HepG2 (cell line): ENCODE measurements around the gene TBXAS1.

Experiments
- CAMTA2 ChIP-seq: sonication (generic); formaldehyde crosslinking; IDR thresholded peaks from 2 replicates; pipeline ENCODE4 v1.4.0; 2020; ENCODE audit warnings: mild to moderate bottlenecking, missing genetic modification reagents, borderline replicate concordance
- FOSL2 ChIP-seq: sonication (generic); formaldehyde crosslinking; IDR thresholded peaks from 2 replicates; pipeline ENCODE4 v1.4.0; 2020; ENCODE audit warnings: missing genetic modification reagents
- GABPB1 ChIP-seq: IDR thresholded peaks from 2 replicates; pipeline ENCODE4 v1.6.1; 2016; ENCODE audit warnings: mild to moderate bottlenecking, missing genetic modification reagents, moderate library complexity, missing compliant biosample characterization
- NFE2 ChIP-seq: sonication (generic); formaldehyde crosslinking; IDR thresholded peaks from 2 replicates; pipeline ENCODE4 v1.4.0; 2020; ENCODE audit warnings: missing genetic modification reagents
- SALL2 ChIP-seq: sonication (generic); formaldehyde crosslinking; IDR thresholded peaks from 2 replicates; pipeline ENCODE4 v1.8.1; 2023; ENCODE audit warnings: mild to moderate bottlenecking, missing genetic modification reagents, inconsistent platforms
- SSRP1 ChIP-seq: IDR thresholded peaks from 2 replicates; pipeline ENCODE4 v1.6.1; 2016; ENCODE audit warnings: control low read depth
- U2AF2 ChIP-seq: fragments of 200-400 bp; formaldehyde crosslinking; IDR thresholded peaks from 2 replicates; pipeline ENCODE4 v1.6.1; 2017; ENCODE audit warnings: low read depth, mild to moderate bottlenecking, low read length
- ZNF460 ChIP-seq: sonication (generic); formaldehyde crosslinking; IDR thresholded peaks from 2 replicates; pipeline ENCODE4 v1.5.1; 2020; ENCODE audit warnings: missing genetic modification reagents, mild to moderate bottlenecking, borderline replicate concordance
- TF ChIP-seq, protein P1 (sequence below): sonication (generic); formaldehyde crosslinking; IDR thresholded peaks from 2 replicates; pipeline ENCODE4 v1.8.0; 2022; ENCODE audit warnings: mild to moderate bottlenecking, missing genetic modification reagents
- TF ChIP-seq, protein P2 (sequence below): sonication (generic); formaldehyde crosslinking; IDR thresholded peaks from 2 replicates; pipeline ENCODE4 v1.5.1; 2020; ENCODE audit warnings: missing genetic modification reagents, mild to moderate bottlenecking, borderline replicate concordance
- TF ChIP-seq, protein P3 (sequence below): sonication (generic); formaldehyde crosslinking; IDR thresholded peaks from 2 replicates; pipeline ENCODE4 v1.4.0; 2020; ENCODE audit warnings: low read depth, mild to moderate bottlenecking, missing genetic modification reagents
- TF ChIP-seq, protein P4 (sequence below): sonication (generic); formaldehyde crosslinking; IDR thresholded peaks from 2 replicates; pipeline ENCODE4 v1.5.0; 2020; ENCODE audit warnings: mild to moderate bottlenecking, missing genetic modification reagents, moderate library complexity

DNA sequence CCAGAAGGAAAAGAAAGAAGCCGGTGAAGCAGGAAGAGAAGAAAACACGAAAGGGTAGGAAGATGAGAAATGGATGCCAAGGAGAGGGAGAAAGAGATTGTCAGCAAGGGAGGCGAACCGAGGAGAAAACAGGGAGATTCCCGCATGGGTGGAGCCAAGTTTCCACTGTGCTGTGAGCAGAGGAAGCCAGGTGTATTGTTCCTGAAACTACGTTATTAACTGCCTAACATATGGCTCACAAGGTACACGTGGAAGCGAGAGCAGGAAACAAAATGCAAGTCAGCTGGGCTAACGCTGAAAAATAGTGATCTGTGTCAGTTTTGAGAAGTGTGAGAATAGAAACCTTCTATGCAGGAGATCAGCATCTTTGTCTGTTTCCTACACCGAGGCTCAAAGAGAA is 30.8 kb upstream of the TBXAS1 start:
- TF ChIP-seq SALL2 (CRISPR knock-in tag) (no peak), ZNF460 (CRISPR knock-in tag) (no peak), FOSL2 (CRISPR knock-in tag) (no peak), NFE2 (CRISPR knock-in tag) (no peak), CAMTA2 (CRISPR knock-in tag) (no peak), GABPB1 (CRISPR knock-in tag) (no peak), SSRP1 (CRISPR knock-in tag) (no peak), U2AF2 (no peak)
- TF ChIP-seq, protein P1, sequence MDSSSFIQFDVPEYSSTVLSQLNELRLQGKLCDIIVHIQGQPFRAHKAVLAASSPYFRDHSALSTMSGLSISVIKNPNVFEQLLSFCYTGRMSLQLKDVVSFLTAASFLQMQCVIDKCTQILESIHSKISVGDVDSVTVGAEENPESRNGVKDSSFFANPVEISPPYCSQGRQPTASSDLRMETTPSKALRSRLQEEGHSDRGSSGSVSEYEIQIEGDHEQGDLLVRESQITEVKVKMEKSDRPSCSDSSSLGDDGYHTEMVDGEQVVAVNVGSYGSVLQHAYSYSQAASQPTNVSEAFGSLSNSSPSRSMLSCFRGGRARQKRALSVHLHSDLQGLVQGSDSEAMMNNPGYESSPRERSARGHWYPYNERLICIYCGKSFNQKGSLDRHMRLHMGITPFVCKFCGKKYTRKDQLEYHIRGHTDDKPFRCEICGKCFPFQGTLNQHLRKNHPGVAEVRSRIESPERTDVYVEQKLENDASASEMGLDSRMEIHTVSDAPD (CRISPR knock-in tag): no peak
- TF ChIP-seq, protein P2, sequence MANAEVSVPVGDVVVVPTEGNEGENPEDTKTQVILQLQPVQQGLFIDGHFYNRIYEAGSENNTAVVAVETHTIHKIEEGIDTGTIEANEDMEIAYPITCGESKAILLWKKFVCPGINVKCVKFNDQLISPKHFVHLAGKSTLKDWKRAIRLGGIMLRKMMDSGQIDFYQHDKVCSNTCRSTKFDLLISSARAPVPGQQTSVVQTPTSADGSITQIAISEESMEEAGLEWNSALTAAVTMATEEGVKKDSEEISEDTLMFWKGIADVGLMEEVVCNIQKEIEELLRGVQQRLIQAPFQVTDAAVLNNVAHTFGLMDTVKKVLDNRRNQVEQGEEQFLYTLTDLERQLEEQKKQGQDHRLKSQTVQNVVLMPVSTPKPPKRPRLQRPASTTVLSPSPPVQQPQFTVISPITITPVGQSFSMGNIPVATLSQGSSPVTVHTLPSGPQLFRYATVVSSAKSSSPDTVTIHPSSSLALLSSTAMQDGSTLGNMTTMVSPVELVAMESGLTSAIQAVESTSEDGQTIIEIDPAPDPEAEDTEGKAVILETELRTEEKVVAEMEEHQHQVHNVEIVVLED (CRISPR knock-in tag): no peak
- TF ChIP-seq, protein P3, sequence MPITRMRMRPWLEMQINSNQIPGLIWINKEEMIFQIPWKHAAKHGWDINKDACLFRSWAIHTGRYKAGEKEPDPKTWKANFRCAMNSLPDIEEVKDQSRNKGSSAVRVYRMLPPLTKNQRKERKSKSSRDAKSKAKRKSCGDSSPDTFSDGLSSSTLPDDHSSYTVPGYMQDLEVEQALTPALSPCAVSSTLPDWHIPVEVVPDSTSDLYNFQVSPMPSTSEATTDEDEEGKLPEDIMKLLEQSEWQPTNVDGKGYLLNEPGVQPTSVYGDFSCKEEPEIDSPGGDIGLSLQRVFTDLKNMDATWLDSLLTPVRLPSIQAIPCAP (CRISPR knock-in tag): no peak
- TF ChIP-seq, protein P4, sequence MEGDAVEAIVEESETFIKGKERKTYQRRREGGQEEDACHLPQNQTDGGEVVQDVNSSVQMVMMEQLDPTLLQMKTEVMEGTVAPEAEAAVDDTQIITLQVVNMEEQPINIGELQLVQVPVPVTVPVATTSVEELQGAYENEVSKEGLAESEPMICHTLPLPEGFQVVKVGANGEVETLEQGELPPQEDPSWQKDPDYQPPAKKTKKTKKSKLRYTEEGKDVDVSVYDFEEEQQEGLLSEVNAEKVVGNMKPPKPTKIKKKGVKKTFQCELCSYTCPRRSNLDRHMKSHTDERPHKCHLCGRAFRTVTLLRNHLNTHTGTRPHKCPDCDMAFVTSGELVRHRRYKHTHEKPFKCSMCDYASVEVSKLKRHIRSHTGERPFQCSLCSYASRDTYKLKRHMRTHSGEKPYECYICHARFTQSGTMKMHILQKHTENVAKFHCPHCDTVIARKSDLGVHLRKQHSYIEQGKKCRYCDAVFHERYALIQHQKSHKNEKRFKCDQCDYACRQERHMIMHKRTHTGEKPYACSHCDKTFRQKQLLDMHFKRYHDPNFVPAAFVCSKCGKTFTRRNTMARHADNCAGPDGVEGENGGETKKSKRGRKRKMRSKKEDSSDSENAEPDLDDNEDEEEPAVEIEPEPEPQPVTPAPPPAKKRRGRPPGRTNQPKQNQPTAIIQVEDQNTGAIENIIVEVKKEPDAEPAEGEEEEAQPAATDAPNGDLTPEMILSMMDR (CRISPR knock-in tag): no peak
